Mucosa of gallbladder (tissue), 1 donor: ENCODE data around the gene LRRC8E. TPM values are rescaled to one million over a fixed set of nuclear protein-coding genes. Genes with fewer than 3 reads are reported as not detected.
"Not testable (repeated sequence)": the region's sequence is repeated elsewhere in the genome, so short reads cannot be mapped to it uniquely, and the experiment has no call there.

Experiments
- DNase-seq: peaks from one replicate; pipeline ENCODE4 v3.0.0-alpha.2; 2020; ENCODE audit warnings: low spot score
- total RNA-seq: library from RNA; stranded (reverse); gene quantifications from one replicate; pipeline ENCODE4 v1.2.1, GENCODE V29; 2021
- donor health status: DM: no; HTN: no; CAD: no.

The LRRC8E gene
- total RNA-seq, 1 donor from 2014 or later: 4.1 TPM

DNA sequence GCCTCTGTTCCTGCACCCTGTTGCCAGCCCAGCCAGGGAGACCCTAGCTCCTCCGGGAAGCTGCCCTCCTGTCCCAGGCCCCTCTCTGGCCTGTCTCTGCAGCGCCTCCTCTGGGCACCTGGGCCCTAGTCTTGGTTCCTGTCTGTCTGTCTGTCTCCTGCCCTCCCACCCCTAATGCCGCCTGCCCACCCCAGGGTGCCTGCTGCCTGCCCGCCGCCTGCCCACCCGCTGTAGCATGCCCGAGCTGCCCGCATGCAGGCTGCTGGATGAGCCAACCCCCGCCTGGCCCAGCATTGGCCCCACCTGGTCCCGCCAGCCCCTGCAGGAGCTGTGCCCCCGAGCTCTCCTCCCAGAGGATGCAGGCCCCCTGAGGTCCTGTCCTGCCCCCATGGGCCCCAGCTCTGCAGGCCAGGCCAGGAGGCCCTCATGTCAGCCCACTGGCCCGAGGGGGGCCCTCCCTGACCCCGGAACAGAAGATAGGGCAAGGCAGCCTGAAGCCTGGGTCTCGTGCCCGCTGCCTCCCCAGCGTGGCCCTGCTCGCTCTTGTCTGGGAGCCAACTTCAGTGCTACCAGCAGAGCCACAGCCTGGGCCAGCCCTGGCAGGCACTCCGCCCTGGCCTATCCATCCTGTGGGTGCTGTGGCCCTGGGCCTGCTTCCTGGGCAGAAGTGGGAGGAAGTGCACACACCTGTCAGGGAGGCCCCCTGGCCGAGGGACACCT, 20.6 kb downstream of the LRRC8E start:
- no peak for DNase-seq

DNA sequence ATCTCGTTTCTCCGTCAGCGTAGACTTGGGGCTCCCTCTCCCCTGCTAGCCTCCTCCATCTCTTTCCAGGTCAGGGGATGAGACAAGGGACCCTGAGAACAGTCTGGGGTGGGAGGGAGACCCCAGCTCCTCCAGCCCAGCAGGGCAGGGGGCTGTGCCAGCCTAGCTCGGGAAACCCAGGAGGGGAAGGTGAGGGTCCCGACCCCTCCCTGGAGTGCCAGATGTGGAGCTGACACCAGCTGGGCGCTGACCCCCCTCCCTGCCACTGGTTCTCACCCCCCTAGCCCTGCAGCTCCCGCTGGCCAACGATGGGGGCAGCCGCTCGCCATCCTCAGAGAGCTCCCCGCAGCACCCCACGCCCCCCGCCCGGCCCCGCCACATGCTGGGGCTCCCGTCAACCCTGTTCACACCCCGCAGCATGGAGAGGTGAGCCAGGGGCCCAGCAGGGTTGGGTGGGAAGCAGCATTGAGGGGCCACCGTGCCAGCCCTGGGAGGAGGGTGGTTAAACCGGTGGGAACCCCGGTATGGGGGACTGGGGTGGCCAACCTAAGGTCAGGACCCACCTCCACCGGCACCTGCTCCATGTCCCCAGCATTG, 21.3 kb downstream of the LRRC8E start:
- no peak for DNase-seq

GRCh38 chr19:7910321-7911161, 22.2 kb downstream of the LRRC8E start:
- no peak for DNase-seq

DNA sequence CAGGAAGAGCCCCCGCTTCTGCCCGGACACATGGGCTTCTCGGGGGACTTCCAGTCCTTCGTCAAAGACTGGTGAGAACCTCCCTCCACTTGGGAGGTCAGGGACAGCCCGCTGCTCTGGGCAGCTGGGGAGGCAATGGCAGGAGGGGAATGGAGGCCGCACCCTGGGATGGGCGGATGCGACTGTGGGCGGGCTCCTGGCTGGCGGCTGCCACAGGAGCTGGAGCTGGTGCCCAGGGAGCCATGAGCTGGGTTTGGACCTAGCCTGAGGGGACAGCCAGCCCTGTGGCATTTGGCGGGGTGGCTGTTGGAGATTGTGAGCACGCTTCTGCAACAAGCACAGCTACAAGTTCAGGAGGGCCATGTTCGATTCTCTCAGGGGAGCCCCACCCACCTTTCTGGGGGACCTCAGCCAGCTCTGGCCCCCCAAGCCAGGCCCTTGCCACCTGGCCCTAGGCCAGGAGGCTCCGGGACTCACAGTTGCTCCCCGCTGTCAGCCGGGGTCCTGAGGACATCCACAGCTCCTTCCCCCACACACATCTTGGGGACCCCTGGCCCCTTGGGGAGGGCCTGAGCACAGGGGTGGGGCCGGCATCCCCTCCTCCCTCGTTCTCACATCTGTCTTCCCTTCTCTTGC, 23.3 kb downstream of the LRRC8E start:
- DNase-seq: no peak

DNA sequence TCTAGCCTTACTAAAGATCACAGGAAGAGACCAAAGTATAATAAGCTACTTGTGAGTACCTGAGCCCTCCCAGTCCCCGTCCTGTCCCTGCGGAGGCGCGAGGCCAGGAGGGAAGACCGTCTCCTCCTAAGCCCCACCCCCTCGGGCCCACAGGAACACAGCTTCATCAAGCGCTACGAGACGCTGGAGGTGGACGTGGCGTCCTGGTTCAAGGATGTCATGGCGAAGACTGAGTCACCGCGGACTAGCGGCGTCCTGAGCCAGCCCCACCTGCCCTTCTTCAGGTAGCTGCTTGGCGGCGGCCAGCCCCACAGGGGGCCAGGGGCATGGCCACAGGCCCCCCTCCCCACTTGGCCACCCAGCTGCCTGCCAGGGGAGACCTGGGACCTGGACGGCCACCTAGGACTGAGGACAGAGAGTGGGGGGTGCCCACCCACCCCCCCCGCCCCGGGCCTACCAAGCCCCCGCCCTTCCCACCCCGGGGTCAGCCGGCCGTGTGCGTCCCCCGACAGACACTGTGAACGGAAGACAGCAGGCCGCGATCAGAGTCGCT, 23.9 kb downstream of the LRRC8E start:
- no peak for DNase-seq

GRCh38 chr19:7912697-7913564, 24.6 kb downstream of the LRRC8E start:
- DNase-seq: no peak

DNA sequence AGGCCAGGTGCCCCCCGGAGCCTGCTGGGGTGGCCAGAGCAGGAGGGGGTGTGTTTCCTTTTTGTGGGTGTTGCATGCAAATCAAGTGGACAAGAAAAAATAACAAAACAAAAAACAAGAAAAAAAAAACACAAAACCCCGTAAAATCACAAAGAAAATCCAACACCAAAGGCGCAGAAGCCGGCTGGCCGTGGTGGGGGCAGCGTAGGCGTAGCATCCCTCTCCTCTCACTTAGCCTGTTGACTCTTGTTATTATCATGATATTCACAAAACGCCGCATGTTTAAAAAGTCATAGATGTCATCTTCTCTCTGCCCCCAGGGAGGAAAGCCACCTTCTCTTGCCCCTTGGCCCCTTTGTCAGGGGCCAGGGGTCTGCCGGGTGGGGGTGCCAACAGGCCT, 25.3 kb downstream of the LRRC8E start:
- DNase-seq: no peak

DNA sequence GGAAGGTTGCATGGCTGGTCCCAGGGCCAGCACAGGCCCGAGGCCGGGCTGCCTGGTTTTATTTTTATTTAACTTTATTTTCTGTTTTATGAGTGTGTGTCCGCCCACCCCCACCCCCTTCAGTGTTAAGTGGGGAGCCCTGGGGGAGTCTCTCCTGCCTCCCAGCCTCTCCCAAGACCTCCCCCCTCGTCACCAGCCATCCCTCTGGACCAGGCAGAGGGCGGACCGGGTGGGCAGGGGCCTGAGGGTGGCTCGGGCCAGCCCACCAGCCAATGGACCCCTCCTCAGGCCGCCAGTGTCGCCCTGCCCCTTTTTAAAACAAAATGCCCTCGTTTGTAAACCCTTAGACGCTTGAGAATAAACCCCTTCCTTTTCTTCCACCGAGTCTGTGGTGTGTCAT, 25.8 kb downstream of the LRRC8E start:
- DNase-seq: no peak

- no peak for DNase-seq
These were observed 26.3 kb downstream of the LRRC8E start, which contains the start of gene TGFBR3L for GRCh38 chr19:7914598-7915045. Gene TGFBR3L, plus strand, starts transcription at chr19:7914830.

- DNase-seq: no peak
These were observed 27.2 kb downstream of the LRRC8E start for GRCh38 chr19:7915250-7916102.

- DNase-seq: no peak
These were observed 28.0 kb downstream of the LRRC8E start for GRCh38 chr19:7916103-7916954.

GRCh38 chr19:7916955-7917266, 28.6 kb downstream of the LRRC8E start:
- no peak for DNase-seq

GRCh38 chr19:7917267-7918061, 29.2 kb downstream of the LRRC8E start:
- no peak for DNase-seq

GRCh38 chr19:7918062-7918614, 29.8 kb downstream of the LRRC8E start:
- DNase-seq: not testable (repeated sequence)

DNA sequence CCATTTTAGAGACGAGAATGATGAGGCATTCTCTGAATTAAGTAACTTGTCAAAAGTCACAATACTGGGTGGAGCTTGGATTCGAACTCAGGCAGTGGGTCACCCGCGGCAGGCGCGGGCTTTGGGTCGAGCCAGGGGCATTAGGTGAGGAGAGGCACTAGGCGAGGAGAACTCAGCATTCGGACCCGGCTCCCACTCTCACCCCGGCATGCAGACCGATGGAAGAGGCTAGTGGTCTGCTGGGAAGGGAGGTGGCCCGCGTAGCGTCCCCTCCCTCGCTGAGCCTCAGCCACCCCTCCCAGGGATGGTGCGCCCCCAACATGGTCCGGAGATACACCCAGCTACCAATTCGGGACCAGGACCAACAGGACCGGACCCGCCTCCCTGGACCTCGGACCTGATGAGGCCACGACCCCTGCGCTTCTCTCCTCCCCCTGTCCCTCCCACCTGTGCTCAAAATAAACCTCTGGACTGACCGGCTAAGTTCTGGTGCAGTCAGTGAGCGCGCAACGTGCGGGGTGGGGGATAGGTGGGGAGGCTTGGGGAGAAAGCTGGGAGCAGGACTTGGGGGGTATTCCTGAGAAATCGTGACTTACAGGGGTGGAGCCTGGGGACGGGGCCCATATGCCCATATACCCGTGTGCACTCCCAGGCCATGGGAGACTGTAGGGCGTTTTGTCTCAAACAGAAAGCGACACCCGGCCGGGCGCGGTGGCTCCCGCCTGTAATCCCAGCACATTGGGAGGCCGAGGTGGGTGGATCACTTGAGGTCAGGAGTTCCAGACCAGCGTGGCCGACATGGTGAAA, 30.5 kb downstream of the LRRC8E start:
- DNase-seq: no peak

- DNase-seq: peak; percentile 97
These were observed 31.6 kb downstream of the LRRC8E start, which contains the start of gene SNAPC2 for GRCh38 chr19:7919610-7920518. Gene SNAPC2, plus strand, starts transcription at chr19:7920338. Its CDS starts 29 bp downstream, at chr19:7920367.
